ENCODE measurements around the gene NAB2.
A peak's percentile ranks its signal among the peaks of the same experiment; 100 is the strongest.

GRCh38 chr12:57085999-57086492 is 2.9 kb upstream of the NAB2 start:
- no peak for TF ChIP-seq EP300 (IDR thresholded peaks at IDR 0.05; ENCODE audit: borderline replicate concordance in 1 of 2, low read depth in 2 of 2, low read length in 2 of 2)
- peak in 1 of 2 experiments; percentile 43; a peak in 1 of 3 replicates for TF ChIP-seq POLR2A (IDR thresholded peaks at IDR 0.05; ENCODE audit: control extremely low read depth in 1 of 2, low read depth in 2 of 2, low read length in 2 of 2)
- TF ChIP-seq SIN3A (conservative IDR thresholded peaks at IDR 0.05 in 1 of 2, IDR thresholded peaks at IDR 0.05 in 1 of 2; ENCODE audit: low read depth in 1 of 2, low read length in 2 of 2), result no peak
- no peak for TF ChIP-seq CTCF (IDR thresholded peaks at IDR 0.05; ENCODE audit: control extremely low read depth in 1 of 3, insufficient read depth in 1 of 3, low read depth in 1 of 3, low read length in 3 of 3)
- no peak for TF ChIP-seq GABPA (IDR thresholded peaks at IDR 0.05; ENCODE audit: borderline replicate concordance, insufficient read depth, low read length)
- TF ChIP-seq POLR2AphosphoS5 (IDR thresholded peaks at IDR 0.05; ENCODE audit: low read depth, low read length), result peak; percentile 73
- TF ChIP-seq MAFK (IDR thresholded peaks at IDR 0.05; ENCODE audit: low read depth, low read length), result no peak
- peak; percentile 70 for TF ChIP-seq E2F6 (IDR thresholded peaks at IDR 0.05)
- TF ChIP-seq KDM5A (IDR thresholded peaks at IDR 0.05; ENCODE audit: low read length), result no peak
- peak; percentile 13; the same call in 1 of the 2 replicates for TF ChIP-seq TAF1 (IDR thresholded peaks at IDR 0.05; ENCODE audit: low read depth, low read length)
- TF ChIP-seq CREB1 (IDR thresholded peaks at IDR 0.05), result no peak
- TF ChIP-seq JUND (IDR thresholded peaks at IDR 0.05; ENCODE audit: low read length), result no peak
- TF ChIP-seq RFX5 (IDR thresholded peaks at IDR 0.05; ENCODE audit: borderline replicate concordance, low read depth, low read length), result no peak
